K562 (cell line): ENCODE measurements around the gene PTK6. TPM values are rescaled to one million over a fixed set of nuclear protein-coding genes. Genes with fewer than 3 reads are reported as not detected.
A peak's percentile ranks its signal among the peaks of the same experiment; 100 is the strongest.

Source experiments
- ATF6 ChIP-seq: sonication (generic); formaldehyde crosslinking; IDR thresholded peaks from 2 replicates; pipeline ENCODE4 v1.4.0; 2020; ENCODE audit warnings: mild to moderate bottlenecking, missing genetic modification reagents
- C11orf30 ChIP-seq: fragments of 450-650 bp; IDR thresholded peaks from 2 replicates; pipeline ENCODE4 v1.6.1; 2016; ENCODE audit warnings: low read depth, mild to moderate bottlenecking
- CXXC5 ChIP-seq: fragments of 250-450 bp; sonication (Bioruptor Pico); IDR thresholded peaks from 2 replicates; pipeline ENCODE4 v1.8.0; 2022; ENCODE audit warnings: inconsistent platforms, mild to moderate bottlenecking, moderate library complexity
- GATAD2A ChIP-seq: fragments of 450-650 bp; IDR thresholded peaks from 2 replicates; pipeline ENCODE4 v1.6.1; 2017
- HOXB6 ChIP-seq: fragments of 250-450 bp; sonication (Bioruptor Pico); IDR thresholded peaks from 2 replicates; pipeline ENCODE4 v1.5.1; 2022; ENCODE audit warnings: mild to moderate bottlenecking, borderline replicate concordance
- NFYB ChIP-seq: IDR thresholded peaks from 2 replicates; pipeline ENCODE4 v1.6.1; 2011; ENCODE audit warnings: mild to moderate bottlenecking, moderate library complexity; ENCODE audit not compliant: insufficient read length; ENCODE audit errors: extremely low read depth
- SIRT6 ChIP-seq: IDR thresholded peaks from one replicate; pipeline ENCODE4 v1.6.1; 2012; ENCODE audit warnings: low read depth, mild to moderate bottlenecking, control low read depth, inconsistent platforms, low read length, moderate library complexity
- SMC3 ChIP-seq: conservative IDR thresholded peaks from 2 replicates; pipeline ENCODE4 v1.6.1; 2011; ENCODE audit warnings: low read depth, low read length, improper control_type of control experiment; ENCODE audit not compliant: insufficient read depth
- STAG1 ChIP-seq: sonication (generic); formaldehyde crosslinking; IDR thresholded peaks from 2 replicates; pipeline ENCODE4 v1.5.0; 2020; ENCODE audit warnings: missing genetic modification reagents, borderline replicate concordance
- polyA plus RNA-seq, 8 experiments: library from polyadenylated mRNA; depleted of rRNA in 4 of 8; stranded (reverse) in 5 of 8; unstranded in 3 of 8; fragments of >200 nt; fragmentation: Nextera tagmentation in 2 of 8; fragmentation: Illumina TruSeq in 1 of 8; extraction: Ambion mirVana in 2 of 8; extraction: Trizol in 1 of 8; gene quantifications; 2 replicates each; pipeline versions ENCODE4 v1.2.1 to v1.2.3, GENCODE V29; 2011 to 2014; ENCODE audit warnings: inconsistent platforms in 1 of 8, missing spikeins in 1 of 8
- total RNA-seq, 7 experiments: library from RNA; depleted of rRNA in 6 of 7; stranded (reverse); fragments of >200 nt in 6 of 7; fragmentation: Illumina TruSeq in 2 of 7; extraction: Trizol in 2 of 7; gene quantifications; 2 replicates each; pipeline versions ENCODE4 v1.2.1 to v1.2.3, GENCODE V29; 2011 to 2021; ENCODE audit warnings: low replicate concordance in 1 of 7

PTK6 gene
- total and polyA plus RNA-seq, 9 of the 15 experiments (the other 6 are each of a cell fraction or from before 2014, with no cell fraction given), result 0.07 TPM; not detected in 8

DNA sequence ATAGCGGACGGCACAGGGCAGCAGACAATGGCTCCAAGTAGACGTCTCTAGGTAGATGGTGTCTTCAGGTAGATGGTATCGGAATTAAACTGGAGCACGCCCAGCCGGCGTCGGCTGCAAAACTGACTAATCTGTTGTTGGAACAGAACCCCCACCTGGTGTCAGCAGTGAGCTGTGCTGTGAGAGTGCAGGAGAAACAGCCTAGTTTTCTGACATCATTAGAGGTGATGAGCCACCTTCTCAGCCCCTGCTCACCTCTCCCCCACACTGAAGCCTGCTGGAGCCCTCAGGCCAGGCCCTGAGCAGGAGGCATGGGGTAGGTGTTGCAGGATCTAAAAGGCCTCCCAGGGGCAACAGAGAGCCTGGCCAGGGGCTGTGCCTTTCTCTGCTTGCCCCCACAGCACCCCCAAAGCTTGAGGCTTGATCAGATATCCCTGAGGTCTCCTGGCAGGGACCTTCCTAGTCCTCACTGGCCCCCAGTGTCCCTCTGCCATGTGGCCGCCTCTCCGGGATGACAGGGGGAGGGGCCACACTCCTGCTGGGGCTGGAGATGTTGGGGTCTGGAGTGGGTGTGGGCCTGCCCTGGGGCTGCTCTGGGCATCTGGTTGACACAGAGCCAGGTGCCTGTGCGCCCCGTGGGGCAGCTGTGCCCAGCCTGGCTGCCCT is 43.8 kb upstream of the PTK6 start (continued):
- TF ChIP-seq ATF6, result no peak
- TF ChIP-seq C11orf30, result no peak
- 0 out of 2 replicates have a peak, but pooled peaks have one; percentile 43 for TF ChIP-seq SMC3
- TF ChIP-seq GATAD2A, result no peak
- TF ChIP-seq NFYB, result no peak
- TF ChIP-seq HOXB6 (CRISPR knock-in tag), result no peak
- no peak for TF ChIP-seq SIRT6
- TF ChIP-seq STAG1 (CRISPR knock-in tag), result peak; percentile 60; the same call in 1 of the 2 replicates
- no peak for TF ChIP-seq CXXC5 (CRISPR knock-in tag)
